SK-N-SH treated with all-trans-retinoic acid at 6 μM for 48 hours (cell line): Measurements from ENCODE around the gene YPEL2.

Source experiments
- ATAC-seq: fragments of 200-7000 bp; cut with Tn5 transposase; 3 replicates; pipeline ENCODE4 v1.9.1; 2020; ENCODE audit warnings: mild to moderate bottlenecking, moderate library complexity
- ARNTL ChIP-seq: fragments of 450-650 bp; formaldehyde crosslinking; IDR thresholded peaks from 2 replicates; pipeline ENCODE4 v1.5.0; 2020; ENCODE audit warnings: low read depth, mild to moderate bottlenecking, moderate library complexity, borderline replicate concordance
- CREB5 ChIP-seq: fragments of 250-450 bp; sonication (Bioruptor Pico); IDR thresholded peaks from 2 replicates; pipeline ENCODE4 v1.5.1; 2020; ENCODE audit warnings: low read depth, mild to moderate bottlenecking, moderate library complexity
- CSDC2 ChIP-seq: fragments of 250-450 bp; sonication (Bioruptor Pico); IDR thresholded peaks from 2 replicates; pipeline ENCODE4 v1.5.0; 2020; ENCODE audit warnings: mild to moderate bottlenecking, moderate library complexity
- CSRNP3 ChIP-seq: fragments of 250-450 bp; sonication (Bioruptor Pico); IDR thresholded peaks from 2 replicates; pipeline ENCODE4 v1.5.1; 2021; ENCODE audit warnings: mild to moderate bottlenecking, moderate library complexity
- ESRRG ChIP-seq: fragments of 250-450 bp; sonication (Bioruptor Pico); IDR thresholded peaks from 2 replicates; pipeline ENCODE4 v1.6.1; 2021; ENCODE audit warnings: mild to moderate bottlenecking
- GLIS3 ChIP-seq: fragments of 250-450 bp; sonication (Bioruptor Pico); IDR thresholded peaks from 2 replicates; pipeline ENCODE4 v1.5.0; 2020; ENCODE audit warnings: mild to moderate bottlenecking, moderate library complexity
- ISL1 ChIP-seq: fragments of 250-450 bp; sonication (Bioruptor Pico); IDR thresholded peaks from 2 replicates; pipeline ENCODE4 v2.1.2; 2022; ENCODE audit warnings: mild to moderate bottlenecking, moderate library complexity
- OSR1 ChIP-seq: fragments of 250-450 bp; sonication (Bioruptor Pico); IDR thresholded peaks from 2 replicates; pipeline ENCODE4 v1.8.0; 2022; ENCODE audit warnings: moderate library complexity, mild to moderate bottlenecking, inconsistent platforms
- PATZ1 ChIP-seq: fragments of 250-450 bp; sonication (Bioruptor Pico); IDR thresholded peaks from 2 replicates; pipeline ENCODE4 v1.8.0; 2020; ENCODE audit warnings: mild to moderate bottlenecking, moderate library complexity, borderline replicate concordance
- POU6F1 ChIP-seq: fragments of 250-450 bp; sonication (Bioruptor Pico); IDR thresholded peaks from 2 replicates; pipeline ENCODE4 v1.8.0; 2021; ENCODE audit warnings: low read depth, mild to moderate bottlenecking, moderate library complexity, borderline replicate concordance
- PPARA ChIP-seq: fragments of 250-450 bp; sonication (Bioruptor Pico); IDR thresholded peaks from 2 replicates; pipeline ENCODE4 v1.5.0; 2020; ENCODE audit warnings: mild to moderate bottlenecking, borderline replicate concordance
- RARB ChIP-seq: fragments of 250-450 bp; sonication (Bioruptor Pico); IDR thresholded peaks from 2 replicates; pipeline ENCODE4 v1.8.0; 2021; ENCODE audit warnings: mild to moderate bottlenecking, moderate library complexity
- SNAI2 ChIP-seq: fragments of 250-450 bp; sonication (Bioruptor Pico); IDR thresholded peaks from 2 replicates; pipeline ENCODE4 v1.5.0; 2020; ENCODE audit warnings: mild to moderate bottlenecking, moderate library complexity
- TCF4 ChIP-seq: fragments of 250-450 bp; sonication (Bioruptor Pico); IDR thresholded peaks from 2 replicates; pipeline ENCODE4 v1.8.0; 2021; ENCODE audit warnings: mild to moderate bottlenecking, moderate library complexity, borderline replicate concordance
- TOX ChIP-seq: fragments of 250-450 bp; sonication (Bioruptor Pico); IDR thresholded peaks from 2 replicates; pipeline ENCODE4 v1.8.0; 2021; ENCODE audit warnings: mild to moderate bottlenecking, moderate library complexity, borderline replicate concordance
- ZC3H10 ChIP-seq: fragments of 250-450 bp; sonication (Bioruptor Pico); IDR thresholded peaks from 2 replicates; pipeline ENCODE4 v1.5.1; 2021; ENCODE audit warnings: mild to moderate bottlenecking, moderate library complexity
- ZFP3 ChIP-seq: fragments of 250-450 bp; sonication (Bioruptor Pico); IDR thresholded peaks from 2 replicates; pipeline ENCODE4 v1.5.0; 2020; ENCODE audit warnings: mild to moderate bottlenecking, moderate library complexity
- ZNF565 ChIP-seq: fragments of 450-650 bp; formaldehyde crosslinking; conservative IDR thresholded peaks from 2 replicates; pipeline ENCODE4 v1.5.0; 2020; ENCODE audit warnings: low read depth, mild to moderate bottlenecking, moderate library complexity
- ZNF70 ChIP-seq: fragments of 450-650 bp; formaldehyde crosslinking; IDR thresholded peaks from 2 replicates; pipeline ENCODE4 v1.5.0; 2020; ENCODE audit warnings: mild to moderate bottlenecking, moderate library complexity
- ZNF8 ChIP-seq: fragments of 450-650 bp; formaldehyde crosslinking; IDR thresholded peaks from 2 replicates; pipeline ENCODE4 v1.5.0; 2020; ENCODE audit warnings: mild to moderate bottlenecking, moderate library complexity

The YPEL2 gene

GRCh38 chr17:59366773-59367656 is 35.6 kb downstream of the YPEL2 start (continued):
- peak; percentile 38; the same call in 1 of the 2 replicates for TF ChIP-seq CREB5 (CRISPR knock-in tag)
- peak; percentile 60 for TF ChIP-seq ZFP3 (CRISPR knock-in tag)

- no peak for ATAC-seq
- TF ChIP-seq TCF4 (CRISPR knock-in tag), result no peak
- no peak for TF ChIP-seq ZNF8
- no peak for TF ChIP-seq OSR1 (CRISPR knock-in tag)
- TF ChIP-seq SNAI2 (CRISPR knock-in tag), result no peak
- TF ChIP-seq ISL1 (CRISPR knock-in tag), result no peak
- no peak for TF ChIP-seq PATZ1 (CRISPR knock-in tag)
- no peak for TF ChIP-seq CREB5 (CRISPR knock-in tag)
- no peak for TF ChIP-seq CSDC2 (CRISPR knock-in tag)
- no peak for TF ChIP-seq RARB (CRISPR knock-in tag)
Observed at GRCh38 chr17:59367657-59368045, 36.2 kb downstream of the YPEL2 start.

- ATAC-seq, result no peak
- TF ChIP-seq RARB (CRISPR knock-in tag), result no peak
Observed at GRCh38 chr17:59368218-59368857, 36.9 kb downstream of the YPEL2 start.

- TF ChIP-seq TOX (no peak), RARB (CRISPR knock-in tag) (no peak), CSDC2 (CRISPR knock-in tag) (no peak), POU6F1 (CRISPR knock-in tag) (no peak), CSRNP3 (CRISPR knock-in tag) (no peak), ARNTL (CRISPR knock-in tag) (no peak), TCF4 (CRISPR knock-in tag) (no peak), GLIS3 (CRISPR knock-in tag) (no peak), ZNF565 (CRISPR knock-in tag) (no peak), ZNF70 (no peak), CREB5 (CRISPR knock-in tag) (no peak), ZFP3 (CRISPR knock-in tag) (no peak), ZC3H10 (CRISPR knock-in tag) (no peak), PPARA (CRISPR knock-in tag) (no peak), ESRRG (no peak), PATZ1 (CRISPR knock-in tag) (no peak), ISL1 (CRISPR knock-in tag) (no peak)
- ATAC-seq, result no peak
Observed at GRCh38 chr17:59369031-59369975, 37.8 kb downstream of the YPEL2 start.
